ENCODE results near the gene MRNIP. TPM values are rescaled to one million over a fixed set of nuclear protein-coding genes. Genes with fewer than 3 reads are reported as not detected.
A peak's percentile ranks its signal among the peaks of the same experiment; 100 is the strongest.

The MRNIP gene
- total RNA-seq, 1 experiment from 2014 or later: 31.1 TPM

DNA sequence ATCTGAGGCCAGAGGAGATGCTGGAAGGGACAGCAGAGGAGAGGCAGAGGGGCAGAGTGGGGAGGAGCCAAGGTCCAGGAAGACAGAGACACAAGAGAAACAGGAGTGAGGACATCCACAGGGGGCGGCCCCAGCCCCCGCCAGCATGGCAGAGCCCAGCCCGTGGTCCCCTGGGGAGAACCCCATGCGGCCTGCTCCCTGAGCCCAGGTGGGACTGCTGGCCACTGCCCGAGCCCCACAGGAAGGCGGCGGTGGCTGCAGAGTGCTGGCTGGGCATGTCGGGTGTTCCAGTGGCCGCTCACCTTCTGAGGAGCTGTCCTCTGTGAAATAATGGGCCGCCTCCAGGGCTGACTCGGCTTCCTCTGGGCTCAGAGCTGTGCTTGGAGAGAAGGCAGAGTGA, 8.9 kb upstream of the MRNIP start:
- peak overlapping the region in 2 of 3 experiments; percentile 94 to 95; a peak in 5 of 7 replicates for H3K27ac Mint-ChIP-seq
- Histone ChIP-seq H3K4me2 (ENCODE audit: insufficient read depth, insufficient read length, low read length) (no peak overlapping the region), H2BK20ac (ENCODE audit: low read depth, low read length, poor library complexity, severe bottlenecking) (no peak overlapping the region), H3K18ac (ENCODE audit: insufficient read length, low read depth, low read length) (no peak overlapping the region), H3K14ac (ENCODE audit: insufficient read depth, low read length) (no peak overlapping the region), H3K23ac (ENCODE audit: insufficient read length, low read depth, low read length) (no peak overlapping the region), H4K8ac (replicated peaks; ENCODE audit: insufficient read length, low read depth, low read length) (no peak overlapping the region), H3K79me2 (ENCODE audit: insufficient read depth, low read length) (no peaks in the 10 kb centered on the region), H3K56ac (ENCODE audit: insufficient read length, low read depth, low read length) (no peak overlapping the region), H3K27me3 (ENCODE audit: insufficient read depth, low read length) (no peaks in the 10 kb centered on the region), H2BK12ac (ENCODE audit: insufficient read length, low read depth, low read length) (no peak overlapping the region), H3K4me1 (ENCODE audit: insufficient read depth, low read length) (no peaks in the 10 kb centered on the region), H3K23me2 (ENCODE audit: insufficient read length, low read depth, low read length, poor library complexity, severe bottlenecking) (no peaks in the 10 kb centered on the region), H3T11ph (ENCODE audit: low read length) (no peak overlapping the region), H2AK5ac (ENCODE audit: insufficient read length, low read length) (no peak overlapping the region), H4K20me1 (ENCODE audit: control insufficient read depth, insufficient read depth, insufficient read length) (no peaks in the 10 kb centered on the region), H3K4ac (ENCODE audit: low read depth, low read length) (no peak overlapping the region), H2BK5ac (ENCODE audit: insufficient read length, low read length) (no peak overlapping the region), H3K79me1 (ENCODE audit: insufficient read depth, low read depth, low read length, poor library complexity, severe bottlenecking) (no peaks in the 10 kb centered on the region), H3K27ac (ENCODE audit: insufficient read length, low read depth, low read length) (no peak overlapping the region), H2BK120ac (ENCODE audit: low read depth, low read length, poor library complexity, severe bottlenecking) (no peak overlapping the region), H3K9me3 (ENCODE audit: control insufficient read depth, low read depth, low read length) (peaks cover 5% of the 10 kb centered on the region), H4K5ac (ENCODE audit: insufficient read length, low read depth, low read length) (no peak overlapping the region), H2AFZ (ENCODE audit: low read length) (no peak overlapping the region), H4K91ac (ENCODE audit: insufficient read length, low read depth, low read length) (no peak overlapping the region), H3K9ac (ENCODE audit: extremely low read depth, insufficient read length, low read length) (no peak overlapping the region), H2BK15ac (ENCODE audit: low read depth, low read length) (no peak overlapping the region)
- H3K4me3 Mint-ChIP-seq: no peak overlapping the region
- no peak for DNase-seq
- no peak for TF ChIP-seq CTCF (conservative IDR thresholded peaks at IDR 0.05)
- H3K9me3 Mint-ChIP-seq: no peaks in the 10 kb centered on the region
- H3K27me3 Mint-ChIP-seq (ENCODE audit: low read depth): no peaks in the 10 kb centered on the region
- H3K4me1 Mint-ChIP-seq: peaks cover 9 to 23% of the 10 kb centered on the region in 2 experiments
- peaks cover 13 to 58% (median 55%) of the 10 kb centered on the region in 3 experiments for H3K36me3 Mint-ChIP-seq (ENCODE audit: insufficient read depth in 1 of 3, low read depth in 3 of 3)
- no CpG with 5 or more reads among the region's 11 CpGs for WGBS (ENCODE audit: extremely low coverage, insufficient read length, low lambda C conversion rate)

Data from H9 (cell line).